Activated CD8-positive, alpha-beta memory T cell treated with anti-CD3 and anti-CD28 coated beads, Interleukin-2, amount 50 U/mL, for 1 hour (primary cell): ENCODE data around the gene VEPH1.

Source experiments
- DNase-seq: peaks from one replicate; pipeline ENCODE4 v3.0.0-alpha.2; 2020; ENCODE audit errors: extremely low read depth

Gene VEPH1

GRCh38 chr3:157477441-157477840 lies 25.8 kb downstream of the VEPH1 start:
- DNase-seq: no peak

GRCh38 chr3:157475921-157476414 lies 27.2 kb downstream of the VEPH1 start:
- DNase-seq: no peak

GRCh38 chr3:157472648-157473047 lies 30.6 kb downstream of the VEPH1 start:
- DNase-seq: no peak

- no peak for DNase-seq
Measured at GRCh38 chr3:157471064-157471463, 32.2 kb downstream of the VEPH1 start.

- no peak for DNase-seq
Measured at GRCh38 chr3:157469561-157470294, 33.5 kb downstream of the VEPH1 start.

- DNase-seq: no peak
Measured at GRCh38 chr3:157467200-157467599, 36.0 kb downstream of the VEPH1 start.

- no peak for DNase-seq
Measured at GRCh38 chr3:157465741-157466140, 37.5 kb downstream of the VEPH1 start.

- no peak for DNase-seq
Measured at GRCh38 chr3:157464321-157464720, 38.9 kb downstream of the VEPH1 start.

GRCh38 chr3:157463816-157464215 lies 39.4 kb downstream of the VEPH1 start:
- no peak for DNase-seq

GRCh38 chr3:157460253-157460652 lies 43.0 kb downstream of the VEPH1 start:
- DNase-seq: no peak

- DNase-seq: no peak
Measured at GRCh38 chr3:157459706-157460105, 43.5 kb downstream of the VEPH1 start.

- DNase-seq: no peak
Measured at GRCh38 chr3:157453824-157454223, 49.4 kb downstream of the VEPH1 start.

GRCh38 chr3:157452097-157452496 lies 51.1 kb downstream of the VEPH1 start:
- no peak for DNase-seq

GRCh38 chr3:157447026-157447694 lies 56.1 kb downstream of the VEPH1 start:
- no peak for DNase-seq

GRCh38 chr3:157445857-157446256 lies 57.4 kb downstream of the VEPH1 start:
- DNase-seq: no peak

GRCh38 chr3:157444797-157445184 lies 58.4 kb downstream of the VEPH1 start:
- no peak for DNase-seq

GRCh38 chr3:157443905-157444796 lies 59.1 kb downstream of the VEPH1 start:
- no peak for DNase-seq

GRCh38 chr3:157442729-157443128 lies 60.5 kb downstream of the VEPH1 start:
- DNase-seq: no peak

- DNase-seq: no peak
Measured at GRCh38 chr3:157441102-157441624, 62.1 kb downstream of the VEPH1 start.

- DNase-seq: no peak
Measured at GRCh38 chr3:157438194-157438730, 65.0 kb downstream of the VEPH1 start.

GRCh38 chr3:157436583-157437291 lies 66.5 kb downstream of the VEPH1 start, which contains the start of gene PTX3:
TSS of gene PTX3 (plus strand) at chr3:157436850. CDS start at chr3:157436934, 84 bp downstream.
- no peak for DNase-seq
